ENCODE results near the gene FANCM.

GRCh38 chr14:45125754-45126153 lies 10.0 kb upstream of the FANCM start:
- TF ChIP-seq POLR2A (IDR thresholded peaks at IDR 0.05) = no peak
- TF ChIP-seq CTCF (IDR thresholded peaks at IDR 0.05) = no peak
